Measurements from ENCODE around the gene NPIPB4.
"Not testable (repeated sequence)": the region's sequence is repeated elsewhere in the genome, so short reads cannot be mapped to it uniquely, and the experiment has no call there.

NPIPB4 gene

DNA sequence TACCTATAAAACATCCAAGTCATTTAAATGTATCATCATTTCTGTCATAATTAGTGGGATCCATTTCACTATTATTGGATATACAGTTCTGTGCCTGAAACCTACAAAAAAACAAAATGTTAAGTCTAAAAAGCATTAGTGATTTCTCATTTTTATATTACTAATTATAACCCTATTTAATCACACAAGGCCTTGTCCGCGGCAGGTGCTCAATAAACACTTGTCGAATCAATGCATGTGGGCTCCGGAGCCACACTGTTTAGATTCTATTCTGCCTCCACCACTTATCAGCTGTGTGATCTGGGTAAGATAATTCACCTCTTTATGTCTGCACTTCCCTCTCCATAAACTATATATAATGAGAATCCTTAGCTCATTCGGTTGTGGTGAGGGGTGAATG is at the start of gene NPIPB4:
TSS of gene NPIPB4 (minus strand) at position 101 of the 400 bp plus-strand sequence. CDS start 378 bp downstream, outside the sequence.
- DNase-seq: not testable (repeated sequence)

- DNase-seq: not testable (repeated sequence)
Measured at GRCh38 chr16:21898998-21899397, 41.4 kb upstream of the NPIPB4 start.

DNA sequence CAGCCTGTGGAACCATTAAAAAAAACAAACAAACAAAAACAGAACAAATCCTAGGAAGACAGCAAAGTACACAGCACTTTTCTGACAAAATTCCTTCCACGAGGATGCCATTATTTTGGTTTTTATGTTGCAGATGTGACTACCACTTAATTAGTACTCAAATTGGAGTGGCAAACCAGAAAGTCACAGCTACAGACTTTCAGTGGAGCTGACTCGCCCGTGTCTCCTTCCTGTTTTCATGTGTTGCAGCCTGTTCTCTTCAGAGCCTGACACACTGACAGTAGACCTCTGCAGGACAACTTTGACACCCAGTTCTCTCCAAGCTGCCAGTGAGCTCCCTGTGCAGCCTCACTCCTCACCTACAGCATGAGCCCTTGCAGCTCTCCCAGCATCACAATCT is 24.4 kb upstream of the NPIPB4 start:
- not testable (repeated sequence) for DNase-seq

DNA sequence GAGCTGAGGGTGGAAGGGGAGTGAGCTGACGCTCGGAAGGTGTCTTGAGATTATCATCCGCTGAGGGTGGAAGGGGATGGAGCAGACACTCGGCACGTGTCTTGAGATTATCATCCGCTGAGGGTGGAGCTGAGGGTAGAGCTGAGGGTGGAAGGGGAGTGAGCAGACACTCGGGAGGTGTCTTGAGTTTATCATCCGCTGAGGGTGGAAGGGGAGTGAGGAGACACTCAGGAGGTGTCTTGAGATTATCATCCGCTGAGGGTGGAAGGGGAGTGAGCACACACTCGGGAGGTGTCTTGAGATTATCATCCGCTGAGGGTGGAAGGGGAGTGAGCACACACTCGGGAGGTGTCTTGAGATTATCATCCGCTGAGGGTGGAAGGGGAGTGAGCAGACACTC is 20.4 kb downstream of the NPIPB4 start:
- DNase-seq: not testable (repeated sequence)

DNA sequence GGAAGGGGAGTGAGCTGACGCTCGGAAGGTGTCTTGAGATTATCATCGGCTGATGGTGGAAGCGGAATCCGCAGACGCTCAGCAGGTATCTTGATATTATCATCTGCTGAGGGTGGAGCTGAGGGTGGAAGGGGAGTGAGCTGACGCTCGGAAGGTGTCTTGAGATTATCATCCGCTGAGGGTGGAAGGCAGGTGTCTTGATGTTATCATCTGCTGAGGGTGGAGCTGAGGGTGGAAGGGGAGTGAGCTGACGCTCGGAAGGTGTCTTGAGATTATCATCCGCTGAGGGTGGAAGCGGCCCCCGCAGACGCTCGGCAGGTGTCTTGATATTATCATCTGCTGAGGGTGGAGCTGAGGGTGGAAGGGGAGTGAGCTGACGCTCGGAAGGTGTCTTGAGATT is 21.2 kb downstream of the NPIPB4 start:
- DNase-seq: not testable (repeated sequence)

GRCh38 chr16:21835747-21836146 is 21.8 kb downstream of the NPIPB4 start:
- DNase-seq: not testable (repeated sequence)

DNA sequence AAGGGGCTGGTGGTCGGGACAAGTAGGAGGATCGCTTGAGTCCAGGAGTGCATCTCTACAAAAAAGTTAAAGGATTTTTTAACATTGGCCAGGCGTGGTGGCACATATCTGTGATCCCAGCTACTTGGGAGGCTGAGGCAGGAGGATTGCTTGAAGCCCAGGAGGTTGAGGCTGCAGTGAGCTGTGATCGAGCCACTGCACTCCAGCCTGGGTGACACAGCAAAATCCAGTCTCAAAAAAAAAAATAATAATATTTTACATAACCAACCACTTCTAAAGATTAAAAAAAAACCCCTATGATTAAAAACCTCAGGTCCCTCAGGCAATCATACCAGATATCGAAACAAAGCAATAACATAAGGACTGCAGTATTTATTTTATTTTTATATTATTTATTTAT is 23.3 kb downstream of the NPIPB4 start:
- not testable (repeated sequence) for DNase-seq

GRCh38 chr16:21829929-21830328 is 27.6 kb downstream of the NPIPB4 start:
- DNase-seq: not testable (repeated sequence)

DNA sequence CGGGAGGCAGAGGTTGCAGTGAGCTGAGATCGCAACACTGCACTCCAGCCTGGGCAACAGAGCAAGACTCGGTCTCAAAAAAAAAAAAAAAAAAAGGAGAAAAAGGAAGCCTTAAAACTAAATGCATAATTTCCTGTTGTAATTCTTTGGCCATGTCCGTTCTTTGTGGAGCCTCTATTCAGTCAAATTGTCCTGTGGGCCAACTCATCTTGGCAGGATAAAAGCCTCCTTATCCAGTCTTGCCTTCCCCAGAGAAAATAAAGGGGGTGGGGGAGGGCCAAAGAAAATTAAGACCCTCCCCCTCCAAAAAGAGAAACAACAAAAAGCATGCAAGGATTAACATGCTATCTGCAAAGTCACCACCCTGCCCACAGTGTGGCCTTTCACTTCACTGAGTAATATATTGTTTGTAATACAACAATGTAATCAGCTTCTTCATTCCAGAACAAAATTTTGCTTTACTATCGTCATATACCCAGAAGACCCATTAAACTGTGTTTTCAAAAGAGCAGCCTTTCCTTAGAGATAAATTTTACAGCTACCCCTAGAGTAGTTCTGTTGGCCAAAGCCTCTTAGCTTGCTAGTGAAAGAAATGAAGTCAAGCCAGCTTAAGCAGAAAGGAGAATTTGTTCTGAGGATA is 31.4 kb downstream of the NPIPB4 start:
- DNase-seq: not testable (repeated sequence)

- DNase-seq: not testable (repeated sequence)
Measured at GRCh38 chr16:21825526-21825925, 32.0 kb downstream of the NPIPB4 start.

GRCh38 chr16:21823258-21823657 is 34.3 kb downstream of the NPIPB4 start:
- not testable (repeated sequence) for DNase-seq

DNA sequence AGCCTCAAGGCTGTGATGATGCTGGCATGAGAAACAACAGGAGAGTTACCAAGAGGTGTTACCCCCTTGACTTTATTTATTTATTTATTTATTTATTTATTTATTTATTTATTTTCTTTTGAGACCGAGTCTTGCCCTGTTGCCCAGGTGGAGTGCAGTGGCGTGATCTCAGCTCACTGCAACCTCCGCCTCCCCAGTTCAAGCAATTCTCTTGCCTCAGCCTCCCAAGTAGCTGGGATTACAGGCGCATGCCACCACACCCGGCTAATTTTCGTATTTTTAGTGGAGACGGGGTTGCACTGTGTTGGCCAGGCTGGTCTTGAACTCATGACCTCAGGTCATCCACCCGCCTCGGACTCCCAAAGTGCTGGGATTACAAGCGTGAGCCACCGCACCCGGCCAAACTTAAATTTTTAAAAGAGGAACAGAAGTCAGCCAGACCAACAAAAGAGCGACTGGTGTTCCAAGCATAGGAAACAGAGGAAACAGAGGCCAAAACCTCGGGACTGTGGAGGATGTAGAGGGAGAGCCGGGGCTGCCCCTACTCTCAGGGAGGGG is 36.6 kb downstream of the NPIPB4 start:
- DNase-seq: not testable (repeated sequence)

DNA sequence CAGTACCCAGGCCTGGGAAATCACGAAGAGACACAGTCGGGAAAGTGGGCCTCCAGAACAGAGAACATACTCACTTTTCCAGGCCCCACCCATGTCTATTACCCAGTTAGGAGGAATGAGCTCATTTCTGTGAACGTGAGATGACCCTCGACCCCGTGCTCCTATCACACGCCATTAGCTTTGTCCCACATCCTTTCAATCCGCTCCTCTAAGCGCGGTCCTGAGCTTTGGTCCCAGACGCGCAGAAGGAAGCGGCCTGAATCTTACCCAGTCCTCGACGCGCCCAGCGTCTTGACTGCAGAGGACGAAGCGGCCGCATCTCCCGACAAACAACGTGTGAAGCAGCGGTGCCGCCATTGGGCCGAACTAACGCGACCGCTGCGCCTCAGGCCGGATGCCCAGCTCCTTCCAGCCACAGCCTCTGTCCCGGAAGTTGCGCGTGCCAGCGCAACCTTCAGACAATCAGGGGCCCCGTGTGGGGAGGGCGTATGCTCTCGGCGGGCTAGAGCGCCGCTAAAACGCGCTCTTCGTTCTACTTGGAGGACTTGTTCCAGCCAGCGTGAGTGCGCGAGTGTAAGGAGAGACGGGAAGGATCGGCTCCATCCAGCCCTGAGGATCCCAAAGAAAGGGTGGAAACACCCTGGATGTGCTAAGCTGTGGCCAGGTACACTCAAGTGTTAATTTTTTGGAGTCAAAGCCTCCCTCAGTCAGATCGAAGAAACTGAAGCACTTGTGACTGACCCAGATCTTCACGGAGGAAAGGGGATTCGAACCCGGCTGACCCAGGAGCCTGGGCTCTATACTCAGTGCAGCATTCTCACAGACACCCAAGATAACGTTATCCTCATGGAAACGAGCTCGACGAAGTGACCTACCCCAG is 37.3 kb downstream of the NPIPB4 start:
- peak; percentile 79 to 88 for DNase-seq

DNA sequence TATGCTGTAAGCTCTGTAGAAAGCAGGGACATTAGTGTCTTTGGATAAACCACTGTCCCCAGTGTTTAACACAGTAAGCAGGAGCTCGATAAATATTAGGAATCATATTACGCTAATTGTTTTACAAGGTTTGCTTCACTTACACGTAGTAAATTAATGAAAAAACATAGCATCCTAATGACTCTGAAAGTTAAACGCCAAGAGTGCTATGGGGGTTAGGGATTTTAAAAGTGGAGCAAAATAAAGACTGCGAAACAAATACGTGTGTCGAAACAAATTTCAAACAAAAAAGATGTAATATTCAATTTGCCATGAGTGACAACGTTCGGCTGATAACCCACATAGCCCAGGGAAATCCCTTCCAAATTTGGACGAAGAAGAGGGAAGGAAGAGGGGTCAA is 37.9 kb downstream of the NPIPB4 start:
- not testable (repeated sequence) for DNase-seq

DNA sequence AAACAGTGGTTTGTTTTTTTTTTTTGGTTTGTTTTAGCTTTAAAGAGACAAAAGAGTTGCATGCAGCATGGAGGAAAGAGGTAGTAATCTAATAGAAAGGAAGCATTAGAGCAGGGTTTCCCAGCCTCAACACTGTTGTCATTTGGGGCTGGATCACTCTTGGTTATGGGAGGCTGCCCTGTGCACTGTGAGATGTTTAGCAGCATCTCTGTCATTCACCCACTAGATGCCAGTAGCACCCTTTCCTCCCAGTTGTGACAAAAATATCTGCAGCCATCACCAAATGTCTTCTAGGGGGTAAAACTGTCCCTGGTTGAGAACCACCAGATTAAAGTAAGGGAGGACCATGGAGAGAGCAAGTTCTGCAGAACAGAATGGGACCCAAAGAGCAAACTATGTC is 40.5 kb downstream of the NPIPB4 start:
- not testable (repeated sequence) for DNase-seq

GRCh38 chr16:21815694-21816093 is 41.9 kb downstream of the NPIPB4 start:
- DNase-seq: not testable (repeated sequence)

- DNase-seq: not testable (repeated sequence)
Measured at GRCh38 chr16:21802375-21802663, 55.2 kb downstream of the NPIPB4 start.

- DNase-seq: peak; percentile 17 to 41
Measured at GRCh38 chr16:21801538-21802374, 55.8 kb downstream of the NPIPB4 start.

DNA sequence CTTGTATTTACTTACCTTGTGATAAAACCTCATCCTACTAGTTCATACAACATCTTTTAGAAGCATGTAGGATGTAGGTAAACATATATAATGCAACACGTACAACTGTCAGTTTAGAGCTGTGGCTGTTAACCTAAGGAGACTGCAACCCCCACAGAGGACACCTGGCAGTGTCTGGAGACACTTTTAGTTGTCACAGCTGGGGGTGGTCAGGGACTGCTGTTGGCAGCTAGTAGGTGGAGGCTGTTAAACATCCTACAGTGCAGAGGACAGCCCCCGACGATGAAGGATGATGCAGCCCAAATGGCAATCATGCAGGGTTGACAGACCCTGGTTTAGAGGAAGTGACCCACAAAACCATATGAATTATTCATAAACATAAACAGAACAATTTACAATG is 59.0 kb downstream of the NPIPB4 start:
- DNase-seq: not testable (repeated sequence)

- DNase-seq: not testable (repeated sequence)
Measured at GRCh38 chr16:21793310-21793709, 64.2 kb downstream of the NPIPB4 start.

GRCh38 chr16:21790506-21790905 is 67.0 kb downstream of the NPIPB4 start:
- DNase-seq: not testable (repeated sequence)

Data from NCI-H524 (cell line).